ENCODE data around the gene PRUNE2. TPM values are rescaled to one million over a fixed set of nuclear protein-coding genes. Genes with fewer than 3 reads are reported as not detected.
"Not testable (repeated sequence)": the region's sequence is repeated elsewhere in the genome, so short reads cannot be mapped to it uniquely, and the experiment has no call there.

The PRUNE2 gene
- polyA plus RNA-seq (2012; rRNA removed) = 13.0 and 28.6 TPM in 2 replicates
- polyA plus RNA-seq (2012; cell fraction: cytosol; rRNA removed) = 28.0 and 30.5 TPM in 2 replicates
- polyA plus RNA-seq (2012; cell fraction: nucleus; rRNA removed) = 10.9 and 24.6 TPM in 2 replicates

DNA sequence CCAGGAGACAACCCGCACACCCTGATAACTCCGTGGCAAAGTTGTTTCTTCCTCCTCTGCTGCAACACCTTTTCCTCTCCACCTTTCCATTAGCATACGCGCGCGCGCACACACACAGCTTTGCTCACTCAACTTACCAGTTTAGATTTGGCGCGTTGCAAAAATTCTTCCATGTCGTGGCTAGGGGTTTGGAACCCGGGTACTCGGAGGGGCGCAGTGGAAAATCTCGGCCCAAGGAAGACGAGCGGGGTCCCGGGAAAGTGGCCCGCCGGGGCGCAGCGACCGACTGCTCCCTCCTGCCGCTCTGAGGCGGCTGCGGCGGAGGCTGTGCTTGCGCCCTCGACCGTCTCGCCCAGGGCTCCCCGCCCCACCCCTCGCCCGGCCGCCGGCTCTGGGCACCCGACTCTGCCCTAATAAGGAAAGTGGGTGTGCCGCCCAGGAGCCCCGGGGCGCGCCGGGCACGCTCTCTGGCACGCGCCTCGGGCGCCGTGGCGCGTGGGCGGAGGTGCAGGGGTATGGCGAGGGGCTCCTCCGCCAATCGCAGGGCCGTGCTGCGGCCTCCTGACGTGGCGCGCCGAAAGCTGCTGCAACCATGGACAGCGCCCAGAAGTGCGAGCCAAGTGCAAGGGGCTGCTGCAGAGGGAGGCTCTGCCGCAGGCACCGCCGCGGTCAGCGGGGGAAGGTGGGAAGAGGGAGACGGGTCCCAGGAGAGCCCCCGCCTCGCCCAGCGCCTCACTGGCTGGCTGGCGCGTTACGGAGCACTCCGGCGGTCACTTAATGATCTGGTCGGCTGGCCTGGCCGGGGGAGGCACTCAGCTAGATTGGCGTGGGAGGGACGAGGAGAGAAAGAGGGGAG, at the start of gene PRUNE2:
TSS of gene PRUNE2 (minus strand) at position 324 of the 856 bp plus-strand sequence. CDS start at position 173, 151 bp downstream.
- Histone ChIP-seq H3K9me2 (no peaks in the 10 kb centered on the region), H3K36me3 (replicated peaks in 1 of 2; ENCODE audit: control insufficient read depth in 1 of 2, insufficient read depth in 2 of 2, low read length in 1 of 2) (no peaks in the 10 kb centered on the region), H3K27ac (ENCODE audit: low read depth in 2 of 2, low read length in 1 of 2) (no peak within 1 kb of the TSS), H3K4me1 (ENCODE audit: control insufficient read depth in 1 of 2, insufficient read depth in 2 of 2, low read depth in 1 of 2, low read length in 1 of 2) (no peaks in the 10 kb centered on the region), H3K4me2 (peak within 1 kb of the TSS; percentile 69; the same call in 1 of the 2 replicates), H3K79me2 (ENCODE audit: insufficient read depth) (no peaks in the 10 kb centered on the region), H4K20me1 (ENCODE audit: insufficient read depth) (no peaks in the 10 kb centered on the region), H2AFZ (ENCODE audit: low read depth) (no peak within 1 kb of the TSS), H3F3A (replicated peaks; ENCODE audit: insufficient read depth) (no peaks in the 10 kb centered on the region), H3K9ac (no peak within 1 kb of the TSS), H3K27me3 (ENCODE audit: insufficient read depth) (peaks cover 64% of the 10 kb centered on the region), H3K9me3 (no peaks in the 10 kb centered on the region), H3K4me3 (ENCODE audit: low read depth in 2 of 2, low read length in 1 of 2) (peak within 1 kb of the TSS; percentile 30 to 33; a peak in 3 of 4 replicates)
- TF ChIP-seq NFIC (IDR thresholded peaks at IDR 0.05; ENCODE audit: borderline replicate concordance) (peak; percentile 46; the same call in 1 of the 2 replicates), NRF1 (IDR thresholded peaks at IDR 0.05; ENCODE audit: low read depth, low read length) (no peak), GABPA (IDR thresholded peaks at IDR 0.05; ENCODE audit: low read depth) (no peak), REST (IDR thresholded peaks at IDR 0.05; ENCODE audit: low read depth, low read length) (peak; percentile 98)
- TF ChIP-seq, protein P1, sequence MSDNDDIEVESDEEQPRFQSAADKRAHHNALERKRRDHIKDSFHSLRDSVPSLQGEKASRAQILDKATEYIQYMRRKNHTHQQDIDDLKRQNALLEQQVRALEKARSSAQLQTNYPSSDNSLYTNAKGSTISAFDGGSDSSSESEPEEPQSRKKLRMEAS (IDR thresholded peaks at IDR 0.05; ENCODE audit: low read depth) = 0 out of 2 replicates have a peak, but pooled peaks have one; percentile 13
- ChIA-PET POLR2A (no interaction called here), CTCF (no interaction called here)
- WGBS (ENCODE audit: low lambda C conversion rate) = 5% methylated on average over 32 of the region's 79 CpGs
- DNase-seq = peak; percentile 35

DNA sequence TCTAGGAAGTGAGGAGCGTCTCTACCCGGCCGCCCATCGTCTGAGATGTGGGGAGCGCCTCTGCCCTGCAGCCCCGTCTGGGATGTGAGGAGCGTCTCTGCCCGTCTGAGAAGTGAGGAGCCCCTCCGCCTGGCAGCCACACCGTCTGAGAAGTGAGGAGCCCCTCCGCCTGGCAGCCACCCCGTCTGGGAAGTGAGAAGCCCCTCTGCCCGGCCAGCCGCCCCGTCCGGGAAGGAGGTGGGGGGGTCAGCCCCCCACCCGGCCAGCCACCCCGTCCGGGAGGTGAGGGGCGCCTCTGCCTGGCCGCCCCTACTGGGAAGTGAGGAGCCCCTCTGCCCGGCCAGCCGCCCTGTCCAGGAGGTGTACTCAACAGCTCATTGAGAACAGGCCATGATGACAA, 49.5 kb upstream of the PRUNE2 start:
- H3K36me3 ChIP-seq (replicated peaks in 1 of 2; ENCODE audit: control insufficient read depth in 1 of 2, insufficient read depth in 2 of 2, low read length in 1 of 2); H3K27ac ChIP-seq (ENCODE audit: low read depth in 2 of 2, low read length in 1 of 2); POLR2A ChIA-PET; H3K79me2 ChIP-seq (ENCODE audit: insufficient read depth); H4K20me1 ChIP-seq (ENCODE audit: insufficient read depth); DNase-seq; H3K9me2 ChIP-seq; H3K4me1 ChIP-seq (ENCODE audit: control insufficient read depth in 1 of 2, insufficient read depth in 2 of 2, low read depth in 1 of 2, low read length in 1 of 2); H3K9ac ChIP-seq; H3K4me2 ChIP-seq; CTCF ChIA-PET; H2AFZ ChIP-seq (ENCODE audit: low read depth); H3K4me3 ChIP-seq (ENCODE audit: low read depth in 2 of 2, low read length in 1 of 2); H3K9me3 ChIP-seq; H3F3A ChIP-seq (replicated peaks; ENCODE audit: insufficient read depth): not testable (repeated sequence)
- H3K27me3 ChIP-seq (ENCODE audit: insufficient read depth) = peaks cover 31% of the 10 kb centered on the region; the same call in 1 of the 2 replicates
- WGBS (ENCODE audit: low lambda C conversion rate) = 37% methylated on average over 4 of the region's 23 CpGs
